ENCODE results near the gene SLC25A11. TPM values are rescaled to one million over a fixed set of nuclear protein-coding genes. Genes with fewer than 3 reads are reported as not detected.
"Not testable (repeated sequence)": the region's sequence is repeated elsewhere in the genome, so short reads cannot be mapped to it uniquely, and the experiment has no call there.

Gene SLC25A11
- total RNA-seq, 1 donor from 2014 or later = 219 TPM

DNA sequence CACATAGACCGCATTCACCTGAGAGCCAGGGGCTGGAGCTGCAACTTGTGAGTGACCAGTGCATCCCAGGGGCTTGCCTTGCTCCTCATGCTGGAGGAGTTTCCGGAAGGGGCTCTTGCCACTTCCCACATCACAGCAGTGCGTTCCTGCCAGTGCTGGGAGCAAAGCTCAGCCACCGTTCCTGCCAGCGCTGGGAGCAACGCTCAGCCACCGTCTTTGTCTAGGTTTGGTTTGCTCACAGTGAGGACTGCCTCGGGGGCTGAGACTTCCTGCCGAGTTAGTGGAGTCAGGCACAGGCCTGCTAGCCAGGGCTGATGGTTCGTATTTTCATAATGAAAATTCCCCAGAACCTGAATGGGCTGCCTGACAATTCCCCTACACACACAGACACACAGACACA is 31.5 kb downstream of the SLC25A11 start:
- H3K9me3 ChIP-seq (replicated peaks) = no peaks in the 10 kb centered on the region
- H3K27me3 ChIP-seq (ENCODE audit: low read depth) = peaks cover 4% of the 10 kb centered on the region
- H3K4me1 ChIP-seq = peaks cover 19% of the 10 kb centered on the region
- TF ChIP-seq, protein P1, sequence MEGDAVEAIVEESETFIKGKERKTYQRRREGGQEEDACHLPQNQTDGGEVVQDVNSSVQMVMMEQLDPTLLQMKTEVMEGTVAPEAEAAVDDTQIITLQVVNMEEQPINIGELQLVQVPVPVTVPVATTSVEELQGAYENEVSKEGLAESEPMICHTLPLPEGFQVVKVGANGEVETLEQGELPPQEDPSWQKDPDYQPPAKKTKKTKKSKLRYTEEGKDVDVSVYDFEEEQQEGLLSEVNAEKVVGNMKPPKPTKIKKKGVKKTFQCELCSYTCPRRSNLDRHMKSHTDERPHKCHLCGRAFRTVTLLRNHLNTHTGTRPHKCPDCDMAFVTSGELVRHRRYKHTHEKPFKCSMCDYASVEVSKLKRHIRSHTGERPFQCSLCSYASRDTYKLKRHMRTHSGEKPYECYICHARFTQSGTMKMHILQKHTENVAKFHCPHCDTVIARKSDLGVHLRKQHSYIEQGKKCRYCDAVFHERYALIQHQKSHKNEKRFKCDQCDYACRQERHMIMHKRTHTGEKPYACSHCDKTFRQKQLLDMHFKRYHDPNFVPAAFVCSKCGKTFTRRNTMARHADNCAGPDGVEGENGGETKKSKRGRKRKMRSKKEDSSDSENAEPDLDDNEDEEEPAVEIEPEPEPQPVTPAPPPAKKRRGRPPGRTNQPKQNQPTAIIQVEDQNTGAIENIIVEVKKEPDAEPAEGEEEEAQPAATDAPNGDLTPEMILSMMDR (IDR thresholded peaks at IDR 0.05; ENCODE audit: borderline replicate concordance) = no peak
- DNase-seq = no peak
- intact Hi-C loops (cut with micrococcal nuclease) = loop anchor here (5.0 kb wide), 1 partner anchor 154 kb away; no protein-coding TSS in a partner anchor
- H3K27ac ChIP-seq (replicated peaks) = peak overlapping the region; percentile 80
- H3K4me3 ChIP-seq = no peak overlapping the region
- no peaks in the 10 kb centered on the region for H3K36me3 ChIP-seq

DNA sequence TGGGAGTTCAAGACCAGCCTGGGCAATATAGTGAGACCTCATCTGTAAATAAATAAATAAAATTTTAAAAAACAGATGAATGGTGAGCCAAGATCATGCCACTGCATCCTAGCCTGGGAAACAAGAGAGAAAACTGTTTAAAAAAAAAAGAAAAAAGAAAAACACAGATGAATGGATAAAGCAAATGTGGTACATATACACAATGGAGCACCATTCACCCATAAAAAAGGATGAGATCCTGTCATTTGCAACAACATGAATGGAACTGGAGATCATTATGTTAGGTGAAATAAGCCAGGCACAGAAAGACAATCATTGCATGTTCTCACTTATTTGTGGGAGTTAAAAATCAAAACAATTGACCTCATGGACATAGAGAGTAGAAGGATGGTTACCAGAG is 33.2 kb downstream of the SLC25A11 start:
- intact Hi-C loops (cut with micrococcal nuclease) = loop anchor here (5.0 kb wide), 1 partner anchor 156 kb away; no protein-coding TSS in a partner anchor
- H3K36me3 ChIP-seq, DNase-seq: not testable (repeated sequence)

DNA sequence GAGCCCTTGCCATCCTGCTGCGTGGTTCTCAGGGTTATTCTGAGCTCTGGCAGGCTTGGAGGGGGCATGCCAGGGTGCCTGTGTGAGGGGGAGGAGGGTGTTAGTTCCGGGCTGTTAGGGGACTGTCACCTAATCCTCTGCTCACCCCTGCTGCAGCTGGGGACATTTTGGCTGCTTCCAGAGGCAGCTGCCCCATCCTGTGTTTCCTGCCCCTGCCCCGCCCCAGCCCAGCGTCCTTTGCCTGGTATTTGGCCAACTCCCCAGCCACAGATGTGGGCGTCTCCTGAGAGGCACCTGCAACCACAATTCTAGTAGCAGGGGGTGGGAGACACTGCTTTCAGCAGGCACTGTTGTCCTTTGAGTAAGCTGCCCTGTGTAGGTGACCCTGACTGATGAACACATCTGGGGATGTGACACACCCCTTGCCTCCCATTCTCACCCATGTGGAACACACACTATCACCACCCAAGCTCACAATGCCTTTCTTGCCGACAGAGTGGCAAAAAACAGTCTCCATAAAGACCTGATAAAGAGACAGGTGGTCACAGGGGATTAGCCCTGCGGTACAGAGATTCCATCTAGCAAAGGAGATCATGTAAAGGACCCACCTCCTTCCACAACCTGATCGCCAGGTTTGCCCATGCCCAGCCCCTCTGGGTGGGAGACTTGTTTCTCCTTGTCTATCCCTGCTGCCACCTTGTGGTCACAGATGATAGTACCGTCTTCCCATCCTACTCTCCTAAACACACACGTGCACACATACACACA is 36.6 kb downstream of the SLC25A11 start, which contains the start of gene CHRNE:
CHRNE (minus strand) TSS at position 48 of the 768 bp plus-strand sequence; CDS start at position 13, 35 bp downstream.
- Histone ChIP-seq H3K9me3 (replicated peaks) (no peaks in the 10 kb centered on the region), H3K27me3 (ENCODE audit: low read depth) (peaks cover 39% of the 10 kb centered on the region), H3K4me3 (peak within 1 kb of the TSS; percentile 67), H3K36me3 (no peaks in the 10 kb centered on the region), H3K4me1 (peaks cover 47% of the 10 kb centered on the region), H3K27ac (replicated peaks) (peak within 1 kb of the TSS; percentile 68)
- TF ChIP-seq, protein P1 (IDR thresholded peaks at IDR 0.05; ENCODE audit: borderline replicate concordance) = peak; percentile 83
- intact Hi-C loops (cut with micrococcal nuclease) = no loop called here
- DNase-seq = peak; percentile 51

More for the DNA sequence above, 33.2 kb downstream of the SLC25A11 start:
- not testable (repeated sequence) for H3K9me3 ChIP-seq (replicated peaks); H3K27me3 ChIP-seq (ENCODE audit: low read depth); H3K27ac ChIP-seq (replicated peaks); H3K4me3 ChIP-seq
- H3K4me1 ChIP-seq = peaks cover 31% of the 10 kb centered on the region

DNA sequence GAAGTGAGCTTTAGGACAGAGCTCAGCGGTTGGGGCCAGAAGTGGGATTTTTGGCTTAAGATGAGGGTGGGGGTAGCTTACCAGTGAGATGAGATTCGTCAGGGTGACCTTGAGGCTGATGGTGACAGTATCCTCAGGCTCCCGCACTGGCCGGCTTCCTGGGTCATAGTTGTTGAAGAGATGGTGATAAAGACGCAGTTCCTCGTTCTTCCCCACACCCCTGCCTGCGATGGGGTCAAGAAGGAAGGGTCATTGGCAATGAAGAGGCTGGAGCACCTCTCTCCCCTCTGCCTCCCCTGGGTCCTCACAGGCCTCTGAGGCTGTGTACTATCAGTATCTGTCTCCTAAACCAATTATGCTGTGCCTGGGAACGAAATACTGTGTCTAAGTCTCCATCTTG is 37.3 kb downstream of the SLC25A11 start:
- no peak overlapping the region for H3K4me3 ChIP-seq
- H3K9me3 ChIP-seq (replicated peaks) = no peaks in the 10 kb centered on the region
- peaks cover 44% of the 10 kb centered on the region for H3K4me1 ChIP-seq
- peak overlapping the region; percentile 68 for H3K27ac ChIP-seq (replicated peaks)
- no peak for DNase-seq
- TF ChIP-seq, protein P1 (IDR thresholded peaks at IDR 0.05; ENCODE audit: borderline replicate concordance) = no peak
- no peaks in the 10 kb centered on the region for H3K36me3 ChIP-seq
- H3K27me3 ChIP-seq (ENCODE audit: low read depth) = peaks cover 39% of the 10 kb centered on the region
- intact Hi-C loops (cut with micrococcal nuclease) = no loop called here

DNA sequence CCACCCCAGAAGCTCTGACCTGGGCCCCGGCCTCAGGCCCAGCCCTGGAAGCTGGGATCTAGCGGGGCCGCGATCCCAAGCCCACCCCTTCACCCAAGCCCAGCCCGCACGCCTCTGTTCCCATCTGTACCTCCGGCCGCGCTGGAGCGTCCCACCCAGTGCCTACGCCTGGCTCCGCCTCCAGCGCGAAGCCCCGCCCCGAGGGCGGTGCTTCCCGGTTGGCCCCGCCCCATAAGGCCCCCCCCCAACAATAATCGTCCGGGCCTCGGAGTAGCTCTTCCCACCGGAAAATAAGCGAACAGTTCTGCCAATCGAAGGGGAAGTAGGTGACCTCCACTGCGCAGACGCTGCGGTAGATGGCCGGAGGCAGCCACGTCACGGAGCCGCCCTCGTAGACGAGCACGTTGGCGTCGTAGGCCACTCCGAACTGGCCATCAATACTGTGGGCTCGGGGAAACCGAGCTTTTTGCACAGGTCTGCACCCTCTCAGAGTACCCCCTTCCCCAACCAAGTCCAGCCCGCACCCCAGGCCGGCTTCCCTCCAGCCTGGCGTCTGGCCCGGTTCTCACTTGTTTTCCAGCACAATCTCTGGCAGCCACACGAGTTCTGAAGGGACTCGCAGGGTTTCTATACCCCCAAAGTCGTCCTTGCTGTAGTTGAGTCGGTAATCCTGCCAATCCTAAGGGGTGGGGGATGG is 38.0 kb downstream of the SLC25A11 start:
- H3K27ac ChIP-seq (replicated peaks) = peak overlapping the region; percentile 68
- DNase-seq = peak; percentile 61
- peaks cover 44% of the 10 kb centered on the region for H3K4me1 ChIP-seq
- peaks cover 39% of the 10 kb centered on the region for H3K27me3 ChIP-seq (ENCODE audit: low read depth)
- no peaks in the 10 kb centered on the region for H3K9me3 ChIP-seq (replicated peaks)
- intact Hi-C loops (cut with micrococcal nuclease) = no loop called here
- peak overlapping the region; percentile 67 for H3K4me3 ChIP-seq
- H3K36me3 ChIP-seq = peaks cover 2% of the 10 kb centered on the region
- TF ChIP-seq, protein P1 (IDR thresholded peaks at IDR 0.05; ENCODE audit: borderline replicate concordance) = no peak

All from left ventricle myocardium inferior (tissue), 1 donor.